ENCODE results near the gene TUBB1.
"Not testable (repeated sequence)": the region's sequence is repeated elsewhere in the genome, so short reads cannot be mapped to it uniquely, and the experiment has no call there.

Gene TUBB1

DNA sequence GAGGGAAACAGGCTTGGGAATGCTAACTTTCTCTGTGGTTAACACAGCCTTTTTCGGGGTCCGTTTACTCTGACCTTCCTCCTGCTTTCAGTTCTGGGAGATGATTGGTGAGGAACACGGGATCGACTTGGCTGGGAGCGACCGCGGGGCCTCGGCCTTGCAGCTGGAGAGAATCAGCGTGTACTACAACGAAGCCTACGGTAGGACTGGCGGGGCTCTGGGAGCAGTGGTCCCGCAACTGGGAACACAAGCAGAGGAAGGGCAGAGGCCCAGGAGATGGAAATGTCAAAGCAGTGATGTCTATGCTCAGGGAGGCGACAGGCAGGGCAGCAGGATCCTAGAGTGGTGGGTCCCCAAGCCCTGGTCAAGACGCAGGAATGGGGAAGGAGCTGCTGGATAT is 3.5 kb downstream of the TUBB1 start:
- no peak for DNase-seq (ENCODE audit: low read depth)

DNA sequence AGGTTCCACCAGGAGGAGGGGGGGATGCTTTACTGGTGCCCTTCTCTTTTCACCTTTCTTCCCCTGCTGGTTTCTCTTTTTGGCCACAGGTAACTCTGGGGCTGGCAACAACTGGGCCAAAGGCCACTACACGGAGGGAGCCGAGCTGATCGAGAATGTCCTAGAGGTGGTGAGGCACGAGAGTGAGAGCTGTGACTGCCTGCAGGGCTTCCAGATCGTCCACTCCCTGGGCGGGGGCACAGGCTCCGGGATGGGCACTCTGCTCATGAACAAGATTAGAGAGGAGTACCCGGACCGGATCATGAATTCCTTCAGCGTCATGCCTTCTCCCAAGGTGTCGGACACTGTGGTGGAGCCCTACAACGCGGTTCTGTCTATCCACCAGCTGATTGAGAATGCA is 4.4 kb downstream of the TUBB1 start:
- no peak for DNase-seq (ENCODE audit: low read depth)

DNA sequence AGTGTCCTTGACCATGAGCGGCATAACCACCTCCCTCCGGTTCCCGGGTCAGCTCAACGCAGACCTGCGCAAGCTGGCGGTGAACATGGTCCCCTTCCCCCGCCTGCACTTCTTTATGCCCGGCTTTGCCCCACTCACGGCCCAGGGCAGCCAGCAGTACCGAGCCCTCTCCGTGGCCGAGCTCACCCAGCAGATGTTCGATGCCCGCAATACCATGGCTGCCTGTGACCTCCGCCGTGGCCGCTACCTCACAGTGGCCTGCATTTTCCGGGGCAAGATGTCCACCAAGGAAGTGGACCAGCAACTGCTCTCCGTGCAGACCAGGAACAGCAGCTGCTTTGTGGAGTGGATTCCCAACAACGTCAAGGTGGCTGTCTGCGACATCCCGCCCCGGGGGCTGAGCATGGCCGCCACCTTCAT is 4.9 kb downstream of the TUBB1 start:
- no peak for DNase-seq (ENCODE audit: low read depth)

DNA sequence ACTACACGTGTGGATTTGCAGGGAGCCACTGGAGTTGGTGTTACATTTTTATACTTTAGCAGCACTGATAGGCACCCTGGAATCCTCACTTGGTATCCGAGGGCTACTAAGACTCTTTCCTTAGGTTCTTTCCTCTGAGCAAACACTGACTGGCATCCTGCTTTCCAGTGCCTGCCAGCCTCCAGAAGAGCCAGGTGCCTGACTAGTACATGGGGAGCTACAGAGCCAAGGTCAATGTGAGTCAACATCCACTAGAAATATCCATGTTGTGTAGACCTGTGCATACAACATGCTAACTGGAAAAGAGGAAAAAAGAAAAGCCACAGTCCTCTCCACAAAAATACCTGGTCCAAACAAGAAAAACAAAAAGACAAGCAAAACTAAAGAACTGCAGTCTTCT is 5.9 kb downstream of the TUBB1 start:
- no peak for DNase-seq (ENCODE audit: low read depth)

DNA sequence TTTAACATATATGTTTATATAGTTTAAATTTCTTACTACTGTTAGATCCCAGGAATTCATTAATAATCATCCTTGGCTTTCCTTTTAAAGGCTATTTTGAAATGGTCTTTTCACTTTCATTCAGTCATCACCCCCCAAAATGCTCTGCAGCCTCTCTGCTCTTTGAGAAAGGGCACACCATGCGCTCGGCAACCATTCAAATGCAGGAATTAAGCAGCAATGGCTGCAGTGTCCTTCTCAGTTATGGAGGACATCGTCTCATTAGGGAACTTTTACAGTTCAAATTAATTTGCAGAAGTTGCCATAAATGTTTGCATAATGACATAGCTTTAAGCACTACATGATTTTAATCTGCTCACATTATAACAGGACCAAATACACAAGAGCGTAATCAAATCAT is 6.3 kb downstream of the TUBB1 start:
- DNase-seq (ENCODE audit: low read depth) = no peak

DNA sequence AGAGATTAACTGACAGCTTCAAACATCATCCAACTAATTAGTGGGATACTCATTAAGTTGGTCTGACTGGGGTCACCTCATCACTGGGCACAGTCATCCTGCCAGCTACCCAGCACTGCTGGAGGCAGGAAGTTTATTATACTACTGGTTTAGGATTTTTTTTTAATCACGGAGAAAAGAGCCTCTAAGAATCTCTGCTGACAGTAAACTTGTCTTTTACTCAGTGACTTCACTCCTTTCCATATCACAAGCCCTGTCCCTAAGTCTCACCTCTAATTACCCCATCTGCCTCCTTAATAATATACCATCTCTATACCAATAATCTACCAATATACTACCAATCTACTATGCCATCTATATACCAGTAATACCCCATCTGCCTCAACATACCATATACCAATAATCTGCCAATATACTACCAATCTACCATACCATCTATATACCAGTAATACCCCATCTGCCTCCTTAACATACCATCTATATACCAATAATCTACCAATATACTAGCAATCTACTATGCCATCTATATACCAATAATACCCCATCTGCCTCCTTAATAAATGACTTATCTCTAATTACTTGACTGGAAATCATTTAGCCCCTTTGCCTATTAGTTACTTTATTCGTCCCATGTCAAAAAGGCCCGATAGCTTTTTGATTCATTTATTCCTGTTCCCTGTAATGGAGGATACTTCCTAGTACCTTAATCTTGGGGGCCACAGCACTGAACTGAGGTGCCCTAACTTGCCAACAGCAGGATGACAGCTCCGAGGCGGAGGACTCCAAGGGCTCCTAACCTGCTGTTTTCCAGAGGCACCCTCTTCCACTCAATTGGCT is 7.9 kb downstream of the TUBB1 start:
- no peak for DNase-seq (ENCODE audit: low read depth)

DNA sequence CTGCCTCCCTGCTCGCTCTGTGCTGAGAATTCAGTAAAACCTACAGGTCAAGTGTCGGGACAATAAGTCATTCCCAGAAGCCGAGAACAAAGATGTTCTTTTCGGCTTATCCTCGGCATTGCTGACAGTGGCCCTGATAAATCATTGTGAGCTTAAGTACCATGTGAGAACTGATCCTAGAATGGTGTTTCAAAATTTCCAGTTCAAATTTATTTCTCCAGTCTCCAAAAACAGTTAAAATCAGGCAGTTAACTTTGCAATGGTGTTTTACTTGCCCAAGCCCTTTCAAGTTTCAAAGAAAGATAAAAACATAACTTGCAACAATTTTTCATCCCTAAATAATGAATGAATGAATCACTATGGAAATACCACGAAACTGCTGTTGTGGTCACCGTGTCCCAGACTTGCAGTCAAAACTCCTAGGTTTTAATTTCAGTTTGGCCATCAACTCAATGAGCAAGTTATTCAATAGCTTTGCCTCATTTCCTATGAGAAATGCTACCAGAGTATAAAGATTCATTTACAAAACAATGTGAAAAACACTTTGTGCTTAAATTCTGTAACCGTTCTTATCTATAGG is 8.6 kb downstream of the TUBB1 start:
- DNase-seq (ENCODE audit: low read depth) = peak; percentile 50

DNA sequence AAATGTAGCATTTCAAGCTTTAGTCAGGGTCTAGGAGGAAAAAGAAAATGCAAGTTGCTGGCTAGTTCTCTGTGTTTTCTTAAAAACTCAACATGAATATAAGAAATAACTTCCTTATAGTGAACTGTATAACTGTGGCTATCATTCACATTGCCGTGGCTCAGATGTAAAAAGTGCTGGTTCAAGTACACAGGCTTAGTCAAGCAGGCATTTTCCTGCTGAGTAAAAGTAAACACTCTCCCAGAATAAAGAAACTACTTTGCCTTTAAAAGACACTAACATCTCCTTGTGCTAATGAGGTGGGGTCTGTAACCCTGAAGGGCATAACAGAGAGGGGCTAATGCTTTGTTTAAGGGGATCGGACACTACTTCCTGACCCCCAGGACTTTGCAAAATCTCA is 9.6 kb downstream of the TUBB1 start:
- DNase-seq (ENCODE audit: low read depth) = no peak

DNA sequence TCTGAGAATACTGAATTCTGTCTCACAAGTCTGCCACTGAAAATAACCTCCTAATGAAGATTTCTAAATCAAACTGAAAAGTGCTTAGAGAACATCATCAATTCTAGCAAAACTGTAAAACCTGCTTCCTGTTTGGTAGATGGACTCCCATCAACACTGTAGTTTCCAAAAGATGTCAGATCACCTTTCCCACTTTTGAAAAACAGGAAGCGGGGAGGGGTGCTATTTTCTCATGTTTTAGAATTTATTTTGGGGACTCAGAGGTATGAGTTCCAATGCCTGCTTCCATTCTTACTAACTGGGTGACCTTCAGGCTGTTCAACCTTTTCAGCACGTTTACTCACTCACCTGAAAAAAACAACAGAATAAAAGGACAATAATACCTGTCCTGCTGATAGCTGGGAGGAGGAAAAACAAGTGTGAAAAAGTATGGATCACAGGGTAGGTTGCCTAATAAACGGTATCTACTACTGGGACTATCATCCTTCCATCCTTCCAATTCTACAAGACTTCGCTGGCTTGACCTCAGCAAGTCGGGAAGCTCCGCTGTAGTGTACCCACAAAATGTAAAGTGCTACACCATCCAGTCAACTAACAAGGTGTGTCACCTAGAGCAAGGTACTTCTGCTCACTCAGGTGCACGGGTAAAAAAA is 11.8 kb downstream of the TUBB1 start:
- DNase-seq (ENCODE audit: low read depth) = no peak

DNA sequence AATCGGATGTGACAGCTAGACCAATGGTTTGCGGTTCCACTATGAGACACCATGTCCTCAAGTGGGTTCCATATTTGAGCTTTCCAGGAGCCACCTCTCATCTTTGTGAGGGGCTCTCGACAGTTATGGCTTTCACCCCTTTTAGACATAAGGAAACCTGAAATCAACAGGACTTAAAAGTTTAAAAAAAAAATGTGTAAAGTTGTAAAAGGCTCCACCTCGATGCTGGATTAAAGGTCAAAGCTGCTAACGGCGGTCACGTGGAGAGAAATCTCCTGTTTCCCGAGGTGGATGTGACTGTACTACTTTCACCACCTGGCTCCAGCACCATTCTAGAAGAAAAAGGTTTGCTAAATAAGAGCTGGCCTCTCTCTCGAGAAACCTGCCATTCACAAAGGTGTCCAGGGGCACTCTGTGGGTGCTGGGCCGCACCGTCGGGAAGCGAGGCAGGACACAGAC is 12.4 kb downstream of the TUBB1 start:
- DNase-seq (ENCODE audit: low read depth) = no peak

DNA sequence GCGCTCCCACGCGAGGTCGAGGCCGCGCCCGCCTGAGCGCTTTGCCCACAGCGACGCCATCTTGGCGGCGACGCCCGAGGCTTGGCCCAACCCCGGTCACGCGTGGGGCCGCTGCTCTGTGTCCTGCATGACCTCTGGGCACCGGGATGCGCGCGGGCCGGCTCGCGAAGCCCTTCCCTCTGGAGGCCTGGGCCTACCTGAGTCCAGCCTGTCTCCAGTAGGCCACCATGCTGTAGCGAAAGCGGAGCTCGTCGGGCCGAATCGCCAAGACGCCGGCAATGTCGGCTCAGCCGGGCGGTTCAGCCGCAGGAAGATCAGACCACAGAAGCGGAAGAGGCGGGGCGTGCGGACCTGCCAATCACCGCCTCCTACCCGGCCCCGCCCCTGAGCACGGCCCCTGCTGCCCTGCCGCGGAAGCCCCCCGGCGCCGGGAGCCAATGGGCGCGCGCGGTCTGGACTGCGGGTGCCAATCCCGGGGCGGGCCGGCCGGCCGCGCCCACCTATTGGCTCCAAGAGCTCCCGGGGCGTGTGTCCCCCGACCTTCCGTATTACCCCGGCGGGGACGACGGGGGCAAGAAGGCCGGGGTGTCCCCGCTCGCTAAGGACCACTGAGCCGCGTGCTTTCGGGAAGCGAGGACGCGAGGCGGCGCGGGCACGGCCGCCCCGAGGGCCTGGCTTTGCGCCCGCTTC is 12.9 kb downstream of the TUBB1 start, which contains the start of gene ATP5F1E:
TSS of gene ATP5F1E (minus strand) at position 313 of the 690 bp plus-strand sequence. CDS start at position 229, 84 bp downstream.
- peak; percentile 55 for DNase-seq (ENCODE audit: low read depth)

DNA sequence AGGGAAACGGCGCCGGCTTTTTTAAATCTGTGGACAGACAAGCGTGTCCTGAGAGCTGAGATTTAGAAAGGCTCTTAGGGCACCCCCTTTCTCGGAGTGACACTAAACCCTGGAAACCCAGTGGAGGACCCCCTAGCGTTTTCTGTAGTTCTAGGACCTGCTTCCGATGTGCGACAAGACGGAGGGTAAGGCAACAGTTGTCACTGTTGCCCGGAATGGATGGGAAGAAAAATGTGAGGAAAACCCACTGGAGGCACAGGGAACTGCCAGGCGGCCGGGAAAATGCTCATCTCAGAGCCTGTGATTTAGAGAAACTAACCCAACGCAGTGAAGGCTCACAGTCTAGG is 13.5 kb downstream of the TUBB1 start:
- no peak for DNase-seq (ENCODE audit: low read depth)

DNA sequence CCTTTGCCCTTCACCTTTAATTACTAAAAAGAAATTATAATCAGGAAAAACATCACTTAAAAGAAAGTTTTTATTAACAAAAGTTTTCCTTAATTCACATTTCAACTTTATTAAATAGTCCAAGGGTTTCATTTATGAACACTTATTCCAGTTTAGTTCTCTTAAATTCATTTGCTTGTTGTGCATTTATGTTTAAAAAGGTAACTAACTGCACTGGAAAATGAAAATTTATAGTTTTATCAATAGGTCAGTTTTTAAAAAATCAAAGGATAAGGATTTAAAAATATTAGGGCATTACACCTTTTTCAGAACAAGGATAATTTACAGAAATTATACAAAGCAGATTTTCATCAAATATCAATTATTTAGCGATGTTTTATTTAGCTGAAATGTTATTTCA is 13.9 kb downstream of the TUBB1 start:
- DNase-seq (ENCODE audit: low read depth) = no peak

DNA sequence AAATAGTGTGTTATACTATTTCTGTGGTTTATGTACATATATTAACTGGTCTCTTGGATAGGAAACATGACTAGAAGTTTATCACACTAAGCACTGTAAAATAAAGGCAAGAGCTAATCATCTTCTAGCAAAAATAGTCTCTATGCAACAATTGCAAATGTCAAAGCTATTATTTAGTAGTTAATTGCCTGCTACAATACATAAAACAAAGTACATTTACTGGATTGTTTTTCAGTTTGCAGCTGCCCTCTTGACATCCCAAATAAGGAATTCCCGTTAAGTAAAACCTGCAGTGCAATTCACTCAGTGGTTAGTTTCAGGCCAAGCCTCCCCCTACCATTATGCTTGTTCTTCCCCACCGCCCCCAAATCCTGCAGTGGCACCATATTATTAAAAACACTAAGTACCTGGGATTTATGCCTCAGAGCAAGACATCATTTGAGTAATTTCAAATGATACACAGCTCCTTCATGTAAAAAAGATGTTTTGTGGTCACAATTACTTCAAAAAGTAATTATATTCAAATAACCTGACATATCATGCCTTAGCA is 14.5 kb downstream of the TUBB1 start:
- DNase-seq (ENCODE audit: low read depth) = no peak

DNA sequence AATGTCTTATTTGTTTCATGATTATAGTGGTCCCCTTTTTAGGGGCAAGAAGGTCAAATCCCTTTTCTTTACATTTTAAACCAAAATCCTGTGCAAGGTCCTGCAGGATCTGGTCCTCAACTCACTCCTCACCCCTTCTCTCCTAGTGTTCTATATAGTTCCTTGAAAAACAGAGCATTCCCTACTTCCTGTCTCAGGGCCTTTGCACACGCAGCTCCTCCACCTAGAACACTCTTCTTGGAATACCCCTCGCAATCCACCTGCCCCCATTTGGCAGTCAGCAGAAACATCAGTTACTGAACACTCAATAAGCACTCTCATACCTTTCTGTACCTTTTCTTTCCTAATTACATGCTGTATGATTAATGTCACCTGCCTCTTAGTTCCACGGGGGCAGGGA is 16.2 kb downstream of the TUBB1 start:
- no peak for DNase-seq (ENCODE audit: low read depth)

DNA sequence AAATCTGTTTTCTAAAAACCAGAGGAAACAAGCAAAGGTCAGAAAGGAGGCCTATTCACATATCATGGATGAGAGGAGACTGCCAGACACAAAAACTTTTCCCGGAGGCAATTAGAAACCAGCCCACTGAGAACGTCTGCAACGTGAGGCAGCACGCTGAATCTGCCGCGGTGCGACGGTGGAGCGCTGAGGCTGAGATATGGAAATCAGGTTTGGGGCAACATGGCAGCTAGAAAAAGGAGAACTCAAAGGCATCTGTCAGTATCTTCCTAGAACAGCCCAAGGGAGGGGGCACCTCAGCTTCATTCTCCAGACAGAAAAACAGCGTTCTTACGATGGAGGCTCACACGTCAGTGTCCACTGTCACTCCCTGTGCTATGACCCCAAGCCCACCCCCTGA is 18.2 kb downstream of the TUBB1 start:
- no peak for DNase-seq (ENCODE audit: low read depth)

DNA sequence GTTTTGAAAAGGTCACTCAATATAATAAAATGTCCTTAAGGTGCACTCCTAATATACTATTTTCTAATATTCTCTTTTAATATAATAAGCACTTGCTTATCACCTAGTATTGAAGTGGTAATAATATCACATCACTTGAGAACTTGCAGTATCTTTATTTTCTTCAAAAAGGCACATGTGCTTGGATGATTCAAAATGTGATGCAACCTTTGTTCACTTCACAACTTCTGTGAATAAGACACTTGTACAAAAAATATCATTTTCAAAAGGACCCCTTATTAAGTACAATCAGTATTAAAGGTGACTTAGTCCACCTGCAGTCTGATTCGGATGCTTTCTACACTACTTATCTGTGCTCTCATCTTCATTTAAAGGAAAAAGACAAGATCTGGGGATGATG is 20.0 kb downstream of the TUBB1 start:
- DNase-seq (ENCODE audit: low read depth) = no peak

DNA sequence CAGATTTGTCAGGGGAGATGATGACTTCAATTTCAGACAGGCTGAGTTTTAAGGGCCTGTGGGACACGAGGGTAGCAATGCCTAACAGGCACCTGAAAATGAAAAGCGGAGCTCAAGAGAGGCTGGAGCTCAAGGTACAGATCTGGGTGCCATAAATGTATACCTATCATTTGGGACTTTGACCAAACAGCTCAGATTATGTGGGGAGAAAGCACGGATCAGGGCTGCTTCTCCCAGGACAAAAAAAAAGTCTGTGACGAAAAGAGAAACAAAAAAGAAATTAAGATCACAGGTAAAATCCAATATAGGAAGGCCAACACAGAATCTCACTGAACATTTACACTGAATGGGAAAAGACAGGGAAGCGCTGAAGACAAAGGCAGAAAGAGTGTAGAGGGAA is 21.4 kb downstream of the TUBB1 start:
- DNase-seq (ENCODE audit: low read depth) = no peak

DNA sequence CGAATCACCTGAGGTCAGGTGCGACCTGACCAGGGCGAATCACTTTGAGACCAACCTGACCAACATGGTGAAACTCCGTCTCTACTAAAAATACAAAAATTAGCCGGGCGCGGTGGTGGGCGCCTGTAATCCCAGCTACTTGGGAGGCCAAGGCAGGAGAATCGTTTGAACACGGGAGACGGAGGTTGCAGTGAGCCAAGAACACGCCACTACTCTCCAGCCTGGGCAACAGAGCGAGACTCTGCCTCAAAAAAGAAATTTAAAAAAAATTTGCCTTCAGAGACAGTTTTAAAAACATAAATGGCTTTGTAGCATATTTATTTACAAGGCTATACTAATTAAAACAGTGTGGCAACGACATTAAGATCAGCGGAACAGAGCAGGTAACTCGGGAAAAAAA is 22.3 kb downstream of the TUBB1 start:
- DNase-seq (ENCODE audit: low read depth) = not testable (repeated sequence)

DNA sequence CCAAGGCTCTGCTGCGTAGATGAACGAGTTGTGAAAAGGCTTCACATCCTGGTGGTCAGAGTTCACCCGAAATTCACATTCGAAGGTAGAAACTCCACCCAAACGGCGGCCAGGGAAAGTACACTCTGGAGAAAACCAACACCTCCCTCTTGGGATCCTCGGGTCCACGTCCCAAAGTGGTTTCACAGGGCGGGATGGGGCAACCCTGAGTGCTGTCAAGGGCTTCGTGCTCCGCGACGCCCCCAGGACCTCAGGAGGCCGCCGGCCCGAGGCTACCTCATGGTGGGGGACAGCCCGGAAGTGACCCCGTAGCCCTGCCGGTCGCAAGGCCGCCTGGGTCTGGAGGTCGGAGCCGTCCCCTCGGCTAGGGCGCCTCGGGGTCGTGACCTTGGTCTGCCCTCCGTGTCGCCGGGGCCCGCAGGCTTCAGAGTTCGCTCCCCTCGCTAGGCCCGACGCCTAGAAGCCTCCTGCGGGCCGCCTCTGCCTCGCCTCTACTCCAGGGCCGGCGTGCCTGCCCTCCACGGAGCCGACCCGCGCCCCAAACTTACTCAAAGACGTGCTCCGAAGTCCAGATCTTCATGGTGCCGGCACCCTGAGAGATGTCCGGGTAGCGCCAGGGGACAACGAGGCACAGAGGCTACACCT is 23.0 kb downstream of the TUBB1 start, which contains the start of gene PRELID3B:
TSS of gene PRELID3B (minus strand) at position 636 of the 645 bp plus-strand sequence. CDS start at position 580, 56 bp downstream.
- DNase-seq (ENCODE audit: low read depth) = no peak

DNA sequence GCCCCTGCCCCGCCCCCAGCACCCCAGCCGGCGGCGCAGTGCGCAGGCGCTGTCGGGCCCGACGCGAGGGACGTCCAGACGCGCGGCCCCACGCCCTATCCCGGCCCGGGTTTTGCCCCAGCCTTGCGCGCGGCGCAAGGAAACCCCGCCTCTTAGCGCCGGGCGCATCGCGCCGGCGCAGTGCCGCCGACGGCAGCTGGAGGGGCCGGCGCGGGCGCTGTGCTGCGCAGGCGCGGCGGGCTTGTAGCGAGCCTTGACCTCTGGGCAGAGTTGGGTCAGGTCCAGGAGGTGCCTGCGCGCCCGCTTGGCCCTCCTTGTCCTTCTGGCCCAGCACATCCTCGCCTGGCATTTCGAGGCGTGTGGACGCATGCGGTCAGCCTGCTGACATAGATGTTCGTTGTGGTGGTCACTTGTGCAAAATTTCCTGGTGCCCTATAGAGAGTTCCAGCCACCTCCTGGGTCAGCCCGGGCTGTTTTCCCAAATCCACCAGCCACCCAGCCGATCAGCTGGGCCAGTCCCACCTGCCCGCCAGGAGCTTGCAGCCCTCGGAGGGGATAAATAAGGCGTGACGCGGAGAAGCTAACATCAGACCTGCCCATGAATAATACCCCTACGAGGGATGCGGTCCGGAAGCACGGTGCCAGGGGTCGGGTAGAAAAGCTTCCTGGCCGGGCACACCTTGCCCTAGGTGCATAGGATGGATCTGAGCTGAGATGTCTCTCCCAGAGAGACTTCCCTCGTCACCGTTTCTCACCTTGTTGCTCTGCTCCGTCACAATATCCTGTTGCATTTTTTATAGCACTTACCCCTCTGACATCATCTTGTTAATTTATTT is 23.8 kb downstream of the TUBB1 start:
- DNase-seq (ENCODE audit: low read depth) = peak; percentile 48
